ENCODE results near the gene BTBD10.

Gene BTBD10

DNA sequence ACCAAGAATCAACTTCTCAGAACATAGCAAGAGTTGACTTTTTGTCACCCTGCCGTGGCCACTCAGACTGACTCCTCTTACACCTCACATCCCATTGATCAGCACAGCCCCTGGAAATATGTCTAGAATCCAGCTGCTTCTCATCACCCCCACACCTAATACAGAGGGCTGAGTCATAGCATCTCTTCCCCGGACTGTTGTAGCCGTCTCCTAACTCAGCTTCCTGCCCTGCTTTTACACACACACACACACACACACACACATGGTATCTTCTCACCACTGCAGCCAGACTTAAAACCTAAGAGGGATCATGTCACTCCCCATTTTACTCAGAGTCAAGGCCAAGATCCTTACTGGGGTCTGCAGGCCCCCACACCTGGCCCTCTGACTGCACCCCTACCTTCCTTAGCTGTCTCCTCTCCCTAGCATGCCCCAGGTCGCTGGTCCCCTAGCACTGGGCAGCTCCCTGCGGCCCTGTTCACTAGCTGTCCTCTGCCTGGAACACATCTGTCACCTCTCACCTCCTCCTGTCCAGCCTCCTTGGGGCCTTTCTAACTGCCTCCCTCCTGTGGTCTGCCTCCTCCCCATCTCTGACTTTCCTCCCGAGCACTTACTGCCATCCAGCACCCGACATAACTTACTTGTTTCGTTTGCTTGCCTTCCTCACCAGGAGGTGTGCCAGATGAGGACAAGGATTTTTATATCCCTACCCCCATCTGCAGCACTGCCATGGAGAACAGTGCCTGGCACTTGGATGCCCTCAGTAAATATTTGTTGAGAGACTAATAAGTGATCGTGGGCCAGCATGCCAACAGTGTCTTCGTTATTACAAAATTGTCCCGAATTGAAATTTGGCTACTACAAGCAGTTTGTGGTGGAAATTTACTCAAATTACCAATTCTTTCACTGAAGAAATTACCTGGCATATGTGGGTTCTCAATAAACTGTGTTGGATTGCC, 123.5 kb downstream of the BTBD10 start:
- no peak for DNase-seq (ENCODE audit: low read depth in 2 of 2)

DNA sequence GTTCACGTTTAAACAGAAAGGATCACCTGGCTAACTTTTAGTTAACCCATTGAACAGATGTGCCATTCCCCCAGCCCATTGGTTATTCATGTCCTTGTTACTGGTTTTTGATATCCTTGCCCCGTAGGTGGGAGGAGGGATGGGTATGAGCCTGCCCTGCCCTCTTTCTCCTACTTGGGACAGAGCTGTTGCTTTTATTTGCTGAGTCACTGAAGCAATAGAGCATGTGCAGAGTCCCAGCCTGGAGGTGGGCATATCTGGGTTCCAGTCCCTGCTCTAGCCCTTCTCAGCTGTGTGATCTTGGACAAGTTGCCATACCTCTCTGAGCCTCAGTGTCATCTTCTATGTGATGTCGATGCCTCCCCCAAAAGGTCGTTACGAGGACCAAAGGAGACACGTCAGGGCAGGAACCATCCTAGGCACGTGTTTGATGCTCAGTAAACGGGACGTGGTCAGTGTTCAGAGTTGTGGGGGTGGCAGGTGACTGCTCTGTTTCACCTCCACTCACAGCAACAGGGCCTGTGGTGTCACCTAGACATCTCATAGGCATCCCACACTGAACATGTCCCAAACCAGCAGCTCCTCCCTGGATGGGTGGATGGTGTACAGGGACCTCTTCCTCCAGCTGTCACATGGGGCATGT, 124.5 kb downstream of the BTBD10 start:
- DNase-seq (ENCODE audit: low read depth in 2 of 2) = peak in 1 of 2 donors; percentile 18

- no peak for DNase-seq (ENCODE audit: low read depth in 2 of 2)
These were observed 125.0 kb downstream of the BTBD10 start for GRCh38 chr11:13338019-13338426.
